ENCODE measurements around the gene DPF3. TPM values are rescaled to one million over a fixed set of nuclear protein-coding genes. Genes with fewer than 3 reads are reported as not detected.
A peak's percentile ranks its signal among the peaks of the same experiment; 100 is the strongest.

Gene DPF3
- 1 to 10 TPM; 1.3 to 5.0 (median 4.6) TPM for polyA plus RNA-seq (ENCODE audit: insufficient read length in 4 of 4)

DNA sequence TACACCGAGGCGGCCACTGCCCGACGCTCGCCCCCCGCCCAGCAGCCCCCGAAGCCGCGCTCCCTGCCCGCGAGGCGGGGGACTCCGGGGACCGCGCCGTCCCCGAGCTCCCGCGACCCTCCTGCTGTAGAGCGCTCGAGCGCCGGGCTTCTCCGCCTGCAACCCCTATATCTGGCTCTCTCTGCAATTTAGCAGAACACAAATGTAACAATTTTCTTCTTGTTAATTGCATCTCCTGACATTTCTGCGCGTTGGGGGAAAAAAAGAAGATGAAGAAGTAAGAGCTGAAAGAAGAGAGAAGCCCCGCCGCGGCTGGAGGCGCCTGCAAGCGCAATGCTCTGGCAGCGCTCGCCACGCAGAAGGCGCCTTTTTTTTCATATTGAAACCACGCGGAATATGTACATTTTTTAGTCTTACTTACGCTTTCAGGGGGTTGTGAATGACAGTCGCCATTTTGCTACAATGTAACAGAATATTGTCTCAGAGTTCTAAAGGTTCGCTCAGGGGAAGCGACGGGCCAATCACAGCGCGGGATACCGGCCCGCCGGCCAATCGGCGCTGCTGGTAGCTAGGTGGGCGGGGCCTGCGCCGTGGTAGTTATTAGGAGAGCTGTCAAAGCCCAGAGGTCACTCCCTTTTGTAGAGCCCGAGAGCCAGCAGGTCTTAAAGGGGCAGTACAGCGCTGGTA is at the start of gene DPF3:
TSS of gene DPF3 (minus strand) at position 466 of the 687 bp plus-strand sequence. CDS start at position 453, 13 bp downstream.
- DNase-seq (ENCODE audit: low read depth in 4 of 4, low spot score in 3 of 4), result peak; percentile 78 to 86 (median 80)

DNA sequence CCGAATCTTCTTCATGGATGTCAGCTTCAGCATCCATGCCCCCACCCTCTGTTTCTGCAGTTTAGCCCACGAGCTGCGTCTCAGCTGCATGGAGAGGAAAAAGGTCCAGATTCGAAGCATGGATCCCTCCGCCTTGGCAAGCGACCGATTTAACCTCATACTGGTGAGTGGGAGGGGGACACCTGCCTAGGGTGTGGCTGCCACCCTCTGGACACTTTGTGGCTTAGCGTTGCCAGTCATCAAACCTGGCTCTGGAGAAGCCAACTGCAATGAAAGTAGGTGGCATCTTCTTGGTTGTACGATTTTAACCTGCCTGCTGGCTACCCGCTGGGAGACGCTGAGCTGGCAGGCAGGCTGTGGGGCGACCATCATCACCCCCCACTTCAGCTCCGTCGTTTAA is 49.0 kb upstream of the DPF3 start:
- no peak for DNase-seq (ENCODE audit: low read depth in 4 of 4, low spot score in 3 of 4)

GRCh38 chr14:72941286-72941985 is 47.5 kb upstream of the DPF3 start:
- no peak for DNase-seq (ENCODE audit: low read depth in 4 of 4, low spot score in 3 of 4)

DNA sequence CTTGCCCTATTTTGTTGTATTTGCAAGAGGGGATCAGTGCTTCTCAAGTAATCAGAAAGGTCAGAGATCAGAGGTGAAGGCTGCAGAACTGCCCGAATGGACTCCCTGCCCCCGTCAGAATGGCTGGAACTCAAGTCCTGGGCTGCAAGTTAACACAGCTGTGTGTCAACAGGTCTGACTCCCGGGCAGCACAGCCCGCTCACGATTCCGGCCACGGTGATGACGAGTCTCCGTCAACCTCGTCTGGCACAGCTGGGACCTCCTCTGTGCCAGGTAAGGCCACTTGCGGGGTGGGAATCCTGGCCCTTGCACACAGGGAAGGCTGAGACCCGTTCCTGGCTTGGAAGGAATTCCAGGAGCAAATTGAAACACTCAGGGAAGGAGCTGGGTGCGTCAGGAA is 45.7 kb upstream of the DPF3 start:
- no peak for DNase-seq (ENCODE audit: low read depth in 4 of 4, low spot score in 3 of 4)

DNA sequence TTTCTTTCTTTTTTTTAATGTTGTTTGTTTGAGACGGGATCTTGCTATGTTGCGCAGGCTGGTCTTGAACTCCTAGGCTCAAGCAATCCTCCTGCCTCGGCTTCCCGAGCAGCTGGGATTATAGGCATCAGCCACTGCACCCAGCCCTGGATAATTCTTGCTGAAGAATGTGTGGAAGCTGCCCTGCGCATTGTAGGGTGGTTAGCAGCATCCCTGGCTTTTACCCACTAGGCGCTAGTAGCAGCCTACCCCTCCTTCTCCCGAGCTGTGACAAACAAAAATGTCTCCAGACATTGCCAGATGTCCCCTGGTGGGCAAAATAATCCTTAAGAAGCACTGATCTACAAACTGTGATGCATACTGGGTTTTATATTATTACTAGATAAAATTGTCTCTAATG is 39.0 kb upstream of the DPF3 start:
- DNase-seq (ENCODE audit: low read depth in 4 of 4, low spot score in 3 of 4), result no peak

DNA sequence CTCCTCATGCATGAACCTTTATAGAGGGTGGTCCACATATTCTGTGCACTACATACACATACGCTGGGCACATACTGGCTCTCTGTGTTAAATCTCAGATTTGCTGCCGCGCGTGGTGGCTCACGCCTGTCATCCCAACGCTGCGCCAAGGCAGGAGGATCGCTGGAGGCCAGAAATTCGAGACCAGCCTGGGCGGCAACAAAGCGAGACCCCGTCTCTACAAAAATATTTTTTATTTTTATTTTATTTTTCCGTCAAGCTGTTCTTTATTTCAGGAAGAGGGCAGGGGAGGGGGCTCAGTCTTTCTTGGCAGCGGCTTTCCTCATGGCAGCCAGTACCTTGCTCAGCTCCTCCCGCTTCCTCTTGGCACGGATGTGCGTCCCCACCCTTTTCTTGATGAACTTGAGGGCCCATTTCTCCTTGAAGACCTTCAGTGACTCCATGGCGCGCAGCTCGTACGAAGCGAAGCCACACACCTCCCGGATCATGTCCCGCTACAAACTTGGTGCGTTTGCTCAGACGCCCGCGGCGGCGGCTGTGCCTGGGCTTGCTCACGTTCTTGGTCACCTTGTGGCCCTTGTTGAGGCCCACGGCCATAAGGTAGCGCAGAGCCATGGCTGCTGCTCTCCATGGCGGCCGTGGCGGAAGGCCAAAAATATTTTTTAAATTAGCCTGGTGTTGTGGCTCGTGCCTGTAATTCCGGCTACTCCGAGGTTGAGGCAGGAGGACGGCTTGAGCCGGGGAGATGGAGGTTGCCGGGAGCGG is 35.6 kb upstream of the DPF3 start:
- DNase-seq (ENCODE audit: low read depth in 4 of 4, low spot score in 3 of 4), result no peak

- DNase-seq (ENCODE audit: low read depth in 4 of 4, low spot score in 3 of 4), result no peak
These were observed 35.0 kb upstream of the DPF3 start for GRCh38 chr14:72928872-72929271.

GRCh38 chr14:72926292-72927028 is 32.6 kb upstream of the DPF3 start, which contains the start of gene DCAF4:
DCAF4 (plus strand) TSS chr14:72926464; CDS start chr14:72937979, 11,515 bp downstream.
- DNase-seq (ENCODE audit: low read depth in 4 of 4, low spot score in 3 of 4), result peak; percentile 90 to 97 (median 92)

DNA sequence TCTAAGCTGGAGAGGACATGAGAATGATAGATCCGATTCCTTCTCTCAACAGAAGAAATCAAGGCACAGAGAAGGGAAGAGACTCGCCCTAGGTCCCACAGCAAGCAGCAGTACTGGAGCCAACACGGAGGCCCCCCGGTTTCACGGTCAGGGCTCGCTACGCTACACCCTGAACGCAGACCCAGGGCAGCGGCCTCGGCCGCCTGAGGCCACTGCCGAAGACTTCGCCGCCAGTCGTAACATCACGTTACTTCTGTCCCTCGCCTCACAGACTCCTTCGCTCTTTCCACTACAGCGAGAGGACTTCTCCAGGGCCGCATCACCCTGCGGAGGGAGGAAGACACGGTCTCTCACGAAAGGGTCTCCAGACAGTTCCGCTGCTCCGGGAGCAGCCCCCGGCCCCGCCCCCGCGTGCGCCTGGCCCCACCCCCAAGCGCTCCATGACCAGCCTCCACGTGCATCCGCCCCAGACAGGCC is 32.0 kb upstream of the DPF3 start:
- DNase-seq (ENCODE audit: low read depth in 4 of 4, low spot score in 3 of 4), result no peak

- DNase-seq (ENCODE audit: low read depth in 4 of 4, low spot score in 3 of 4), result no peak
These were observed 31.4 kb upstream of the DPF3 start for GRCh38 chr14:72925171-72925759.

GRCh38 chr14:72924337-72924736 is 30.4 kb upstream of the DPF3 start:
- no peak for DNase-seq (ENCODE audit: low read depth in 4 of 4, low spot score in 3 of 4)

GRCh38 chr14:72921396-72921795 is 27.5 kb upstream of the DPF3 start:
- no peak for DNase-seq (ENCODE audit: low read depth in 4 of 4, low spot score in 3 of 4)

DNA sequence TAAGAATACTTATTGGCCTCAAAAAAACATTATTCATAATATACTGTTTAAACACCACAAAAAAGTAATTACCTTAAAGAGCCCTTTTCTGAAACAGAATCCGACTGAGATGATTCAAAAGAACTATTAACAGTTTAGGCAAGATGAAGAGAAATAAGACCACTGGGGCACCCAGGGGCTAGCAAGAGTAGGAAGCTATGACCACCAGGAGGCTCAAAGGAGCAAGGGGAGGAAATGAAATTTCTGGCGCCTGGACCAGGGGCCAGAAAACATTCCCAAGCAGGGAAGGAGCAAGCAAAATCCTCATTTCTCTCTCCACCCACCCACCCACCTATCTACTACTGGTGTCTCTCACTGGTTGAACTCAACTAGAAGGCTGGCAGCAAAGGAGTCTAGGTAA is 26.1 kb upstream of the DPF3 start:
- DNase-seq (ENCODE audit: low read depth in 4 of 4, low spot score in 3 of 4), result no peak

DNA sequence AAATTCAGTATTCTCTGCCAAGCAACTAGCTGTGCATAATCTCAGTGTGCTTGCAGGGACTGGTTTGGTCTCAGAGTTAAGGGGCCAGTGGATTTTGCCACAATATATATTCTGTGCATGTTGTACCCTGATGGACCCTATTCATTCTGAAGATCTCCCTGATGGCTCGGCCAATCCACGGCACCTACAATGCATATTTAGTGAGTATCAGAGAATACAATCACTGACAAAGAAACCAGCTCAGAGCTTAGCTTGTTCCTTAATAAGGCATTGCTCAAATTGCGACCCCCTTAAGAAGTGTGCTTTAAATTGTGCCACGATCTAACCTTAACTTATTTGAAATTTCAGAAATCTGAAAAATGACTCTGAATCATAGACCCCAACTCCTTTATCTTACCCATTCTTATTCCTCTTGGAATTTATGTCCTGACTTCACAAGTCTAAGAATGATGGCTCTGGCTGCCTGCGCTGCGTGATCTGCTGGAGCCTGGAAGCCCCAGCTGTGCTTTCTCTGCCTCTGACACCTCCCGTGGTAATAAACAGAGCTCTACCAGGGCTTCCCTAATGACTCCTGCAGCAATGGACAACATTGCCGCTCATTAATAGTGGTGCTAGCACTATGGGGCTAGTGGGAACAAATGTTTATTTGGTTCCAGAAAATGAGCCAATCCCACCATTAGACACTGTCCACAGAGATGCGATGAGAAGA is 23.3 kb upstream of the DPF3 start:
- DNase-seq (ENCODE audit: low read depth in 4 of 4, low spot score in 3 of 4), result no peak

GRCh38 chr14:72916174-72916573 is 22.3 kb upstream of the DPF3 start:
- no peak for DNase-seq (ENCODE audit: low read depth in 4 of 4, low spot score in 3 of 4)

DNA sequence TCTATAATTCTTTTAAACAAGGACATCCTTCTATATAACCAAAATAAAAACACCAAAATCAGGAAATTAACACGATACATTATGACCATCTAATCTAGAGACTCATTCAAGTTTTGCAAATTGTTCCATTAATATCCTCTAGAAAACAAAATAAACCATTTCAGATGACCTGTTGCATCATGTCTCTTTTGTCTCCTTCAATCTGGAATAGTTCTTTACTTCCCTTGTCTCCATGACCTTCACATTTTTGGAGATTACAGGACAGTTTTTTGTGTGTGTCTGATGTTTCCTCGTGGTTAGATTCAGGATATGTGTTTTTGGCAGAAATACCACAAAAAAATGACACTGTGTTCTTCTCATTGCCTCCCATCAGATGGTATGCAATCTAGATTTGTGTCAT is 19.9 kb upstream of the DPF3 start:
- no peak for DNase-seq (ENCODE audit: low read depth in 4 of 4, low spot score in 3 of 4)

DNA sequence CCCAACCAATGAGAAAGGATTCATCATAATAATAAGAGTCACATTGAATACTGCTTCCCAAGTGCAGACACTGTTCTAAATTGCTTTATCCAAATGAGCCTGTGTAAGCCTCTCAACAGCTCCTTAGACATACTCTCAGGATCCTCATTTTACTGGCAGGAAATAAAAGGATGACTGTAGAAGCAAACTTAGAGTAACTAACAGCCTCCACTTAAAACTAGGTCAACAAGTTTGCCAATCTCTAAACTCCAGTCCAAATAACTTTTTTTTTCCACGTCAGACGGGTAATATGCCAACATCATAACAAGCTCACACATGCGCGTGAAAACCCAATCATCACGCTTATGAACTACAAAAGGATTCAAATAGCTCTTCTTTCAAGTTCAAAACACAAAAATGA is 15.3 kb upstream of the DPF3 start:
- DNase-seq (ENCODE audit: low read depth in 4 of 4, low spot score in 3 of 4), result no peak

GRCh38 chr14:72907886-72908285 is 14.0 kb upstream of the DPF3 start:
- no peak for DNase-seq (ENCODE audit: low read depth in 4 of 4, low spot score in 3 of 4)

GRCh38 chr14:72906879-72907278 is 13.0 kb upstream of the DPF3 start:
- no peak for DNase-seq (ENCODE audit: low read depth in 4 of 4, low spot score in 3 of 4)

GRCh38 chr14:72906316-72906715 is 12.4 kb upstream of the DPF3 start:
- DNase-seq (ENCODE audit: low read depth in 4 of 4, low spot score in 3 of 4), result no peak

All from left renal pelvis (tissue), 4 donors.